AG10803 (cell line): ENCODE data around the gene CDK2AP2.

ENCODE experiments used
- DNase-seq: peaks from one replicate; pipeline ENCODE4 v3.0.0; 2010; ENCODE audit warnings: low read depth
- H3K4me3 ChIP-seq: 2 replicates; pipeline ENCODE4 v1.5.1; 2011; ENCODE audit warnings: mild to moderate bottlenecking, low read length, control low read depth
- CTCF ChIP-seq: conservative IDR thresholded peaks from 2 replicates; pipeline ENCODE4 v1.5.1; 2011; ENCODE audit warnings: mild to moderate bottlenecking, low read length, control low read depth, inconsistent platforms

Gene CDK2AP2

DNA sequence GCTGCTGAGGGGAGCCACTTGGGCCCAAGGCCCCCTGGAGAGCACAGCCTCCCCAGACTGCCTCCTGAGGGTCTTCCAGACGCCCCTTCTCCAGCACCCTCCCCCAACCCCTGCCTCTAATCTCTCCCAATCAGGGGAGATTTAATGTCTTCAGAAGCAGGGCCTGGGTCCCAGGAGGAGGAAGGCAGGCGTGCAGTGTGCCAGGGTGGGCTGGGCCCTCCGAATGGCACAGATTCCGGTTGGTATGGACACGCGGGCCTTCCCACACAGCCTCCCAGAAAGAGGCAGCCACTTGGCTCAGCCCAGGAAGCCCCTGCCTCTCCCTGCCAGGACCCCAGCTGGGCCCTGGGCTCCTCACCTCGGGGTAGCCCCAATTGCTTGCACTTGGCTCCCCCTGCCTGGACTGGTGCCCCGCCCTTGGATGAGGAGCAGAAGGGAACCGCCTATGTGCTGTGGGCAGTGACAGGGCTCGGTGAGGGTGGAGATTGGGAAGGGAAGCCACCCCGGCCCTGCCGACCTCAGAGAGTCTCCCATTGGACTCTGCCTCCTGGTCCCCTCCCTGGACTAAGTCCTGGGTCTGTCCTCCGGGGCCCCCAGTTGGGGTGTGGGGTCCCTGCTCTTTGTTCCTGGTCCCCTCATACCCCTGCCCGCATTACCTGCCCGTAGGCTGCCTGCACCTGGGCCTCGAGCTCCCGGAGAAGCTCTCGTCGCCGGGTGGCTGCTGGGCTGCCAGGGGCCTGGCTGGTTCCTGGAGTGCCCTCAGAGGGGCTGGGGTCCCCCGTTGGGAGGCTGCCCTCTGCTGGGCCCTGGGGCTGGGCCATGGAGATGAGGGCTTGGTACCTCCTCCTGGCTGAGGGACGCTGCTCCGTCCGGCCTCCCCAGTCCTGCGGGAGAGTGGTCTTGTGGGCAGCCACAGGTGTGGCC lies 15.9 kb upstream of the CDK2AP2 start:
- no peak overlapping the region for H3K4me3 ChIP-seq
- TF ChIP-seq CTCF, result no peak
- DNase-seq, result no peak

DNA sequence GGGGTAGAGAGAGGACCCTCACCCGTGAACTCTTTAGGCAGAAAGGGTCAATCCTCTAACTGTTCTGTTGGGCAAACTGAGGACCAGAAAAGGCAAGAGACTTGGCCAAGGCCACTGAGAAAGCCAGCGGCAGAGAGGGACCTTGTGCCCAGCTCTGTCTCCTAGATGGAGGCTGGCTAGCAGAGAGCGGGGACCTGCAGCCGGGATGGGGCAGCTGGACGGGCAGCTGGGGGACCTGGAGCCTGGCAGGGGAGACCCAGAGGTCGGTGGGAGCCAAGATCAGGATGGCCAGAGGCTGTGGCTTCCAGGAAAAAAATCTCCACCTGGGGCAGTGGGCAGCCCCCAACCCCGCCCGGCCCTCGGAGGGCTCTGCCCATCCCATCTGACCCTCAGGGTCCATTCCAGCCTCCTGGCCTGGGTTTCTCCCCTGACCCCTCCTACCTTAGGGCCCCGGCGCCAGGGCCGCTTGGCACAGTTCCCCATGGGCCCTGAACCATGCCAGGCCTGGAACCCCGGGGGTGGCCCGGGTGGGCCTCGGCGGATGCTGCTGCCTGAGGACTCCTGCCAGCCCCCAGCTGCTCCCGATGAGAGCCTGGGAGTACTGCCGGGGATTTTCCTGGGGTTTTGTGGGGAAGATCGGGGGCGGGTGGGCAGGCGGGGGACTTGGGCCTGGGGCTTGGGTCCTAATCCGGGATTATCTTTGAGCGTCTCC lies 15.0 kb upstream of the CDK2AP2 start, which contains the start of gene CABP2:
CABP2 (minus strand) TSS at position 603 of the 712 bp plus-strand sequence; CDS start at position 483, 120 bp downstream.
- no peak for DNase-seq
- no peak for TF ChIP-seq CTCF

DNA sequence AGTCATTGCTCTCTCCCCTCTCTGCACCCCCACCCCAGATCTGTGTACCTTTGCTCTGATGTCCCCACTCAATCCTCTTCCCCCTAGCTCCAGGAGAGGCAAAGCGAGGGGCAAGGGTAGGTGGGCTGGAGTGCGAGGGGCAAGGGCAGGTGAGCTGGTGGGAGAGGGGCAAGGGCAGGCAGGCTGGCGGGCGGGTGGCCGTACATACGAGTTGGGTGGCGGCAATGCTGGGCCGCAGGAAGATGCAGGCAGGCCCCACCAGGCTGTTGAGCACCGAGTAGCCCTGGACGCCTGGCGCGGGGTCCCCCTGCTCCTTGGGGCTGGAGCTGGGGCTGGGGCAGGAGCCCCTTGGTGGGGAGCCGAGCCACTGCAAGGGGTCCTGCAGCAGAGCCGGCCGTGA lies 14.4 kb upstream of the CDK2AP2 start:
- no peak for TF ChIP-seq CTCF
- DNase-seq, result no peak
- H3K4me3 ChIP-seq, result no peak overlapping the region

More for the DNA sequence above, 15.0 kb upstream of the CDK2AP2 start, which contains the start of gene CABP2:
- no peak within 1 kb of the TSS for H3K4me3 ChIP-seq

DNA sequence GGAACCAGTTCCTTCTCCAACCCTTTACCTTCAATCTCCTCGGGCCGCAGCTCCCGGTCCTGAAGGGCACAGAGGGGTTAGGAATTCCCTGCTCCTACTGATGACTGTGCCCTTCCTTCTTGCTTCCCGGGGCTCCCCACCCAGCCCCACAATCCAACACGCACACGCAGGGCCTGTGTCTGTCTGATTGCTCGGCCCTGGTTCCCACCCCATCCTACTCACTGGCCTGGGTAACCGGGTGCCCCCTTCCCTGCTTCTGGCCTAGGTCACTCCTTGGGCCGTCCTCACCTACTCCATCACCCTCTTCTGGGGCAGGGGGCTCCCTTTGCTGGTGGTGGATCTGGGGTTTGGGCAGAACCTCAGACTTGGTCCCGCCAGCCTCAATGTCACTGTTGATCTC lies 14.0 kb upstream of the CDK2AP2 start:
- H3K4me3 ChIP-seq, result no peak overlapping the region
- TF ChIP-seq CTCF, result no peak
- DNase-seq, result no peak

GRCh38 chr11:67520856-67521824 lies 13.2 kb upstream of the CDK2AP2 start:
- DNase-seq, result no peak
- TF ChIP-seq CTCF, result no peak
- H3K4me3 ChIP-seq, result no peak overlapping the region

DNA sequence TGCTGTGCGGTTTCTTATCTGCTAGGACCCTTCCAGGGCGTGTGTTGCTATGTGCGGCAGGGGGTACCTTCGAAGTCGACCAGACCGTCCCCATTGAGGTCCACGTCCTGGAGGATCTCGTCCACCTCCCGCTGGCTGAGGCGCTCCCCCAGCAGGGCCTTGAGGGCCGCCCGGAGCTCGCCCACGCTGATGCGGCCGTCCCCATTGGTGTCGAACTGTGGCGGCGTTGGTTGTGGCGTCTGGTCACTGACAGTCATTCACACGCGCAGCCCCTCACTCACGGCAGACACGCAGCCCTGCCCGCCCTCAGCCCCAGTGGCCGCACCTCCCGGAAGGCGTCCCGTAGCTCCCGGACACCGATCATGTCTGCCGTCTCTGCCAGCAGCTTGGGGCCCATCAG lies 11.8 kb upstream of the CDK2AP2 start:
- no peak for TF ChIP-seq CTCF
- no peak overlapping the region for H3K4me3 ChIP-seq
- DNase-seq, result no peak
